GM12872 (cell line): ENCODE measurements around the gene LILRB1.

Experiments
- TF ChIP-seq, protein P1 (sequence below): IDR thresholded peaks from 3 replicates; pipeline ENCODE4 v1.5.1; 2011; ENCODE audit warnings: low read depth, mild to moderate bottlenecking, low read length, moderate library complexity; ENCODE audit not compliant: insufficient read depth

LILRB1 gene

DNA sequence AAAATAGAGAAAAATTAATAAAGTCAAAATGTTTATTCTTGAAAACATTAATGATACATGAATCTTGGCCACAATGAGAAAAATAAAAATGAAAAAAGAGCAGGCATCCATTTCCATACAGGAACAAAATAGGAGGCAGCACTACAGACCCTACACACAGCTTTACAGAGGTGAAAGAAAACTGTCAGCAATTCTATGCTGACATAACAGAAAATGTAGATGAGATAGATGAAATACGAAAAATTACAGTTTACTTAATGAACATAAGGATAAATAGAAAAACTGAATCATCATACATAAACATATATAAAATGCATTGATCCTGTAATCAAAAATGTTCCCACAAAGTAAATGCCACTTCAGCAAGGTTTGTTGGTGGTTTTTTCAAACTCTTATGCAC is 38.1 kb downstream of the LILRB1 start:
- TF ChIP-seq, protein P1, sequence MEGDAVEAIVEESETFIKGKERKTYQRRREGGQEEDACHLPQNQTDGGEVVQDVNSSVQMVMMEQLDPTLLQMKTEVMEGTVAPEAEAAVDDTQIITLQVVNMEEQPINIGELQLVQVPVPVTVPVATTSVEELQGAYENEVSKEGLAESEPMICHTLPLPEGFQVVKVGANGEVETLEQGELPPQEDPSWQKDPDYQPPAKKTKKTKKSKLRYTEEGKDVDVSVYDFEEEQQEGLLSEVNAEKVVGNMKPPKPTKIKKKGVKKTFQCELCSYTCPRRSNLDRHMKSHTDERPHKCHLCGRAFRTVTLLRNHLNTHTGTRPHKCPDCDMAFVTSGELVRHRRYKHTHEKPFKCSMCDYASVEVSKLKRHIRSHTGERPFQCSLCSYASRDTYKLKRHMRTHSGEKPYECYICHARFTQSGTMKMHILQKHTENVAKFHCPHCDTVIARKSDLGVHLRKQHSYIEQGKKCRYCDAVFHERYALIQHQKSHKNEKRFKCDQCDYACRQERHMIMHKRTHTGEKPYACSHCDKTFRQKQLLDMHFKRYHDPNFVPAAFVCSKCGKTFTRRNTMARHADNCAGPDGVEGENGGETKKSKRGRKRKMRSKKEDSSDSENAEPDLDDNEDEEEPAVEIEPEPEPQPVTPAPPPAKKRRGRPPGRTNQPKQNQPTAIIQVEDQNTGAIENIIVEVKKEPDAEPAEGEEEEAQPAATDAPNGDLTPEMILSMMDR, result no peak

DNA sequence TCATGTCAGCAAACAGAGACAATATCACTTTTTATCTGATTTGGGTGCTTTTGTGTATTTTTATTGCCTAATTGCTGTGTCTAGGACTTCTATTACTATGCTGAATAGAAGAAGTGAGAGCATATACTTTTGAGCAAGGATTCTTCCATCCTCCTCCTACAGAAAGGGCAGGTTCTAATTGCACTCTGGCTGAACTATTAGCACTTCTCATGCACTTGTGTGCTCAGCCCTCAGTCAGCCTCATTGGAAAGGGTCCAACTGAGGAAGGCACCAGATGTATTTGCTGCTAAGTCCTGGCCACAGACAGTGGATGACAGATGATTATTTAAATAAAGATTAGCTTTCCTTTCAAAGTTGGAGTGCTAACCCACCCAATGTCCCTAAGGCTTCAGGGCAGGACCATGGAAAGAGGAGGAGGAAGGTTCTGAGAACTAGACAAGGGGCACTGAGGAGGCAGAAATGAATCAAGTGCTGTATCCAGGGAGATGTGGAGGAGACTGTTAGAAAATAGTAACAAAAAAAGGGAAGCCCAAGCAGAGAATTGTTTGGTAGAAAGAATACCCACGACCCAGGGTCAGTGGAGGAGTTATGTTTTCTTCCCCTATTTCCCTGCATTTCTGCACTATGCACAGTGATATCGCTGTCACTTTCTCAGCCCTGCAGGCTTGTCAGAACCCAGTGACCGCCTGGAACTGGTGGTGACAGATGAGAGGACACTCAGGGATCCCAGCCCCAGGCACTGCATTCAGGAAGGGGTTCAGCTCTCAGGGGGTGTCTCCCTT is 40.5 kb downstream of the LILRB1 start:
- TF ChIP-seq, protein P1, result no peak

DNA sequence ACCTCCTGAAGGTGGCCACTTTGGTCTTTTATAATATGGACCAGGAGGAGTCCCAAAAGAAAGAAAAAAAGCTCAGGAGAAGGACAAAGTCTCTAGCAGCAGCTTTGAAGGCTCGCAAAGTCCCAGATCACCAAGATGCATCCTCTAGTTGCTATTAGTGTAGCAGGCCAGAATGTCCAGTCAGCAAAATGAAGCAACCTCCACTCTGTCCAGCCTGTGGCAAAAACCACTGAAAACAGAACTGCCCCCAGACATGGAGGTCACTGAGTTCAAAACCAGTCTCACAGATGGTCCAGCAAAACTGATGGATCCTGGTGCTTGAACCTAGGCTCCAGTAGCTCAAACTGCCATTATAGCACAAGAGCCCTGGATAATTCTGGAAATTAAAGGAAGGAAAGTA is 42.9 kb downstream of the LILRB1 start:
- TF ChIP-seq, protein P1, result peak; percentile 8; the same call in 1 of the 3 replicates

DNA sequence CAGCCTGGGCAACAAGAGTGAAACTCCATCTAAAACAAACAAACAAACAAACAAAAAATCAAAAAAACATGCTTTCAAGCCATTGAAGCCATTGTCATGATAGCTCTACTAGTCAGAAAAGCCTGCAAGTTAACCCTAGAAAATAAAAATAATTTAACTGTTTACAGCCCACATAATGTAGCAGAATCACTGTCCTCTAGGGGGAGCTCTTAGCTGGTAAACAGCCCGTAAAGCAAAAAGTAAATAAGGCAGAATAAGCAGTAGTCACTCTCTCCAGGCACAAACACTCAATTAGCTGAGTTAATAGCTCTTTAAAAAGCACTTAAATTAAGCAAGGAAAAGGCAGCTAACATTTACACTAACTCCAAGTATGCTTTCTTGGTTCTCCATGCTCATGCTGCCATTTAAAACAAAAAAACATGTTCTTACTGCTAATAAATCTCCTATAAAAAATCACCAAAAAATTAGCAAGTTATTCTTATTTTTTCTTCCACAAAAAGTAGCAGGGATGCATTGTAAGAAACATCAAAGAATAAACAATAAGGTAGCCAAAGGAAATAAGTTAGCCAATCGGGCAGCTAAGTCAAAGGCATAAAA is 43.8 kb downstream of the LILRB1 start:
- TF ChIP-seq, protein P1, result peak; percentile 79

DNA sequence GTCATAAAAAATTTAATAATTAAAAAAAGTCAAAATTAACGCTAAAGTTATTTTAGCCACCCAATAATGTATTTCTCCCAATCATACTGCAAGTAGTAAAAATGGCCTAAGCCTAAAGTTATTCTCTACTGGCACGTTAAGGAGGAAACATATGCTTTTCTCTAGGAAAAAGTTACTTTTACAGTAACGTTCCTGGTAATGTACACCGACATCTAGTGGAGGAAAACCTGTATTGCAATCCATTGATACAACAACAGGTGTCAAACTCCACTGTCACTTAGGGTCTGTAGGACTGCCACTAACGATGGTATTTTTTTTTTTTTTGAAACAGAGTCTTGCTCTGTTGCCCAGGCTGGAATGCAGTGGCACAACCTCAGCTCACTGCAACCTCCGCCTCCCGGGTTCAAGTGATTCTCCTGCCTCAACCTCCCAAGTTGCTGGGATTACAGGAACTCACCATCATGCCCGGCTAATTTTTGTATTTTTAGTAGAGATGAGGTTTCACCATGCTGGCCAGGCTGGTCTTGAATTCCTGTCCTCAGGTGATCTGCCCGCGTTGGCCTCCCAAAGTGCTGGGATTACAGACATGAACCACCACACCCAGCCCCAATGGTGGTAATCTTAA is 46.0 kb downstream of the LILRB1 start:
- TF ChIP-seq, protein P1, result peak; percentile 81

DNA sequence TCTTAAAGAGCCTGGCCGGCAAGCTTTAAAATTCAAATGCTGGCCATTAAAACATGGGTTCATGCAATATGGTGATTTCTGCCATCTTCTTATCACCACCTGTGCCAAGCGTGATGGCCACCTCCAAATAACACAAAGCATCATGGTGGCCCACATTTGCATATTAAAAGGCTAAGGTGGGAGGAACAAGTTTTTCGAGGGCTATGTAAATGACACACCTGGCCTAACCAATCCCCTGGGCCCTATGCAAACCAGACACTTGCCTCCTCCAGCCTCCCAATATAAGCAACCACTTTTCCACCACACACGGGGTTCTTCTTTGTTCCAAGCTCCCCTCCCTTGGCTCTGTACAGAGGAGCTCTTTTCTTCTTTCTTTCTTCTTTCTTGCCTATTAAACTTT is 46.9 kb downstream of the LILRB1 start:
- TF ChIP-seq, protein P1, result no peak

DNA sequence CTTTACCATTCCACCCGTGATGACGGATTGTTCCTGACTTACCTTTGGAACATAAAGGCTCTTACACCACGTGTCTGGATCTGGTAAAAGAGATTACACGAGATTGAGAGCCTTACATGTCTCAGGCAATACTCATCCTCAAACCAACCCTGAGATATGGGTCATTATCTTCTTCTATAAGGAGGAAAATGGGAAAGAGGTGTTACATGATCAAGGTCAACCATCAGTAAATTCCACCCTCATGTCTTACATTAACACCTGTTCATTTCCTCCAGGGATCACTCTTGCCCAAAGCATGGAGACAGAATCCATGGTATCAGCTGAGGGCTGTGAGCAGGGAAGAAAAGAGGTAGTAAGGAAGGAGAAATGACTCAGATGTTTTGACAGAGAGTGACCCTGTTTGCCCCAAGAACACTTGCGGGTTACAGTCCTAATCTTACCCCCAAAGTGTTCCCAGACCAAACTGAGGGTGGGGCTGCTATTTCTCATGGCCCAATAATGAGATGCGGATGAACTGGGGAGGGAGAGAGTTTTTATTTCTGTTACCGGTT is 52.1 kb downstream of the LILRB1 start:
- TF ChIP-seq, protein P1, result no peak
